DOHH2 (cell line): Measurements from ENCODE around the gene EEFSEC.

ENCODE experiments used
- H3F3A ChIP-seq: fragments of 200-600 bp; sonication (generic), shearing (Covaris generic); 2 replicates; pipeline ENCODE4 v1.6.0; 2016; ENCODE audit warnings: antibody characterized with exemption, mild to moderate bottlenecking; ENCODE audit not compliant: control insufficient read depth, insufficient read depth
- H3K27ac ChIP-seq: fragments of 200-600 bp; sonication (generic); 2 replicates; pipeline ENCODE4 v1.5.1; 2014; ENCODE audit warnings: low read depth, mild to moderate bottlenecking, low read length, moderate library complexity
- H3K27me3 ChIP-seq: fragments of 200-600 bp; sonication (generic); 2 replicates; pipeline ENCODE4 v1.6.1; 2014; ENCODE audit warnings: mild to moderate bottlenecking, low read length, mixed read lengths; ENCODE audit not compliant: control insufficient read depth
- H3K36me3 ChIP-seq: fragments of 200-600 bp; sonication (generic); 2 replicates; pipeline ENCODE4 v1.6.1; 2014; ENCODE audit warnings: mild to moderate bottlenecking, low read length, moderate library complexity, mixed read lengths; ENCODE audit not compliant: control insufficient read depth
- H3K4me1 ChIP-seq: fragments of 200-600 bp; sonication (generic); 2 replicates; pipeline ENCODE4 v1.6.1; 2014; ENCODE audit warnings: mild to moderate bottlenecking, low read length, mixed read lengths; ENCODE audit not compliant: control insufficient read depth
- H3K4me2 ChIP-seq: fragments of 200-600 bp; sonication (generic); 2 replicates; pipeline ENCODE4 v1.6.0; 2014; ENCODE audit warnings: mild to moderate bottlenecking, low read length, moderate library complexity
- H3K4me3 ChIP-seq: fragments of 200-600 bp; sonication (generic); 2 replicates; pipeline ENCODE4 v1.5.1; 2014; ENCODE audit warnings: mild to moderate bottlenecking, low read length, mixed read lengths
- H3K79me2 ChIP-seq: fragments of 200-600 bp; sonication (generic); 2 replicates; pipeline ENCODE4 v1.6.1; 2014; ENCODE audit warnings: mild to moderate bottlenecking, low read length, mixed read lengths; ENCODE audit not compliant: control insufficient read depth
- H3K9me2 ChIP-seq: fragments of 200-600 bp; sonication (generic); replicated peaks from 2 replicates; pipeline ENCODE4 v1.6.1; 2014; ENCODE audit warnings: mild to moderate bottlenecking, low read length, mixed read lengths; ENCODE audit not compliant: control insufficient read depth
- H3K9me3 ChIP-seq: fragments of 200-600 bp; sonication (generic); 2 replicates; pipeline ENCODE4 v1.6.1; 2014; ENCODE audit warnings: antibody characterized with exemption, low read length, mixed read lengths; ENCODE audit not compliant: control insufficient read depth, insufficient read depth
- H4K20me1 ChIP-seq: fragments of 200-600 bp; sonication (generic); 2 replicates; pipeline ENCODE4 v1.6.0; 2014; ENCODE audit warnings: low read depth, mild to moderate bottlenecking, antibody characterized with exemption, low read length, moderate library complexity; ENCODE audit not compliant: control insufficient read depth, insufficient read depth
- EZH2phosphoT487 ChIP-seq: fragments of 200-600 bp; sonication (generic); IDR thresholded peaks from 2 replicates; pipeline ENCODE4 v1.6.1; 2017; ENCODE audit warnings: borderline replicate concordance, mild to moderate bottlenecking, antibody characterized with exemption, low read length, moderate library complexity, mixed read lengths
- TF ChIP-seq, protein P1 (sequence below): fragments of 200-600 bp; sonication (generic); IDR thresholded peaks from one replicate; pipeline ENCODE4 v1.5.1; 2014; ENCODE audit warnings: antibody characterized with exemption, mild to moderate bottlenecking, low read depth, low read length; ENCODE audit not compliant: poor library complexity, severe bottlenecking

EEFSEC gene

DNA sequence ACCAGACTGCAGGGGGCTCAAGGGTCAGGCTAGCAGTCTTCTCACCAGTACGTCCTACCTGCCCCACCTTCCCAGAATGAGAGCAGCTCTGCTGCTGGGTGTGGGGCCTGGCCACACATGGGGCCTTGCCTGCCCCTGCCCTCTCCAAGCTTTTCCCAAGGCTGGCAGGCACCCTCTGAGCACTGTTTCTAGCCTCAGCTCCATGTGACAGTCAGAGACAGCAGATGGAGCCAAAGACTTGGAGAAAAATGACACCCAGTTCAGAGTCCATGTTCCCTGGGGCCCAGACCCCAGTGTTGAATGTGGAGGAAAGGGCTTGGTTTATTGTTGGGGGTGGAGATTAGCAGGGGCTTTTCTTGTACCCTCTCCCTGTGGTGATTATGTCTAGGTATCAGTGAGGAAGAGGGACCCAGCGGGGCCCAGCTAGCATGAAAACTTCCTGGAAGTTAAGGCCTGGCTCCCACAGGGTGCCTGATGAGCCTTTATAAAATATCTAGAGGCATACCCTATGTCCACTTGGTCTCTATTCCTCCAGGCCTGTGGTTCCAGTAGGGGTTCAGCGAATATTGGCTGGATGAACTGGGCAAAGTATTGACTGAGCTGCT lies 153.8 kb downstream of the EEFSEC start:
- Histone ChIP-seq H4K20me1 (no peaks in the 10 kb centered on the region), H3K79me2 (no peaks in the 10 kb centered on the region)

DNA sequence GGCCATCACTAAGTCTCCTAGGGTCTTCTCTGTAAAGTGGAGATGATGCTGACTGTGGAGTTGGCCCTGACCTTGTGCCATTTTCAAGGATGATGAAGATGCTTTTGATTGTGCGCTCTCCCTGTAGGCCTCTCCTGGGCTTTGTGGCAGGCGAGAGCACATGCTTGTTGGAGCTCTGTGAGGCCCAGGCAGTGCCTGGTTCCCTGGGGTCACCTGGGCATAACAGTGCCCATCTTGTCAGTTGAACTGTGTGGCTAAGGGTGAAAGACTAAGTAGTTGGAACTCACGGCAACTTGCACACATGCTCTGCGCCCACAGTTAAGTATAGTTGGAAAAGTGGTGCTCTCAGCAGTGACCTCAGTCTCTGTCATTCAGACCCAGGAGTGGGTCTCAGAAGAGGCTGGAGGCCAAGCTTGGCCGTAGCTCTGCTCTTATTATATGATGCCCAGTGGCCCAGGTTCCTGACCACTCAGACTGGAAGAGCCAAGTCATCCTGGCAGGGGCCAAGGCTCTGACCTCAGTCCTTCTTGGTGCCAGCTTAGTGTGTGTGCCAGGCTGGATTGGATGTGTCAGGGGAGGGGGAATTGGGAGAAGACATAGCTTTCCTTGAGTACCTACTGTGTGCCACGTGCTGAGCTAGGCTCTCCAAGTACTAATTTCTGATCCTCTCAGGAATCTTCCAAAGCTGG lies 154.6 kb downstream of the EEFSEC start:
- TF ChIP-seq, protein P1, sequence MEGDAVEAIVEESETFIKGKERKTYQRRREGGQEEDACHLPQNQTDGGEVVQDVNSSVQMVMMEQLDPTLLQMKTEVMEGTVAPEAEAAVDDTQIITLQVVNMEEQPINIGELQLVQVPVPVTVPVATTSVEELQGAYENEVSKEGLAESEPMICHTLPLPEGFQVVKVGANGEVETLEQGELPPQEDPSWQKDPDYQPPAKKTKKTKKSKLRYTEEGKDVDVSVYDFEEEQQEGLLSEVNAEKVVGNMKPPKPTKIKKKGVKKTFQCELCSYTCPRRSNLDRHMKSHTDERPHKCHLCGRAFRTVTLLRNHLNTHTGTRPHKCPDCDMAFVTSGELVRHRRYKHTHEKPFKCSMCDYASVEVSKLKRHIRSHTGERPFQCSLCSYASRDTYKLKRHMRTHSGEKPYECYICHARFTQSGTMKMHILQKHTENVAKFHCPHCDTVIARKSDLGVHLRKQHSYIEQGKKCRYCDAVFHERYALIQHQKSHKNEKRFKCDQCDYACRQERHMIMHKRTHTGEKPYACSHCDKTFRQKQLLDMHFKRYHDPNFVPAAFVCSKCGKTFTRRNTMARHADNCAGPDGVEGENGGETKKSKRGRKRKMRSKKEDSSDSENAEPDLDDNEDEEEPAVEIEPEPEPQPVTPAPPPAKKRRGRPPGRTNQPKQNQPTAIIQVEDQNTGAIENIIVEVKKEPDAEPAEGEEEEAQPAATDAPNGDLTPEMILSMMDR = no peak
- no peak for TF ChIP-seq EZH2phosphoT487
- H4K20me1 ChIP-seq = no peaks in the 10 kb centered on the region
- H3K27ac ChIP-seq = no peak overlapping the region
- no peaks in the 10 kb centered on the region for H3K9me2 ChIP-seq
- no peak overlapping the region for H3K4me2 ChIP-seq
- H3K4me3 ChIP-seq = no peak overlapping the region
- H3K27me3 ChIP-seq = no peaks in the 10 kb centered on the region
- no peaks in the 10 kb centered on the region for H3K9me3 ChIP-seq
- H3F3A ChIP-seq = no peaks in the 10 kb centered on the region
- no peaks in the 10 kb centered on the region for H3K4me1 ChIP-seq
- H3K79me2 ChIP-seq = no peaks in the 10 kb centered on the region
- H3K36me3 ChIP-seq = no peaks in the 10 kb centered on the region

More for the DNA sequence above, 153.8 kb downstream of the EEFSEC start:
- Histone ChIP-seq H3K9me2 (no peaks in the 10 kb centered on the region), H3F3A (no peaks in the 10 kb centered on the region), H3K36me3 (no peaks in the 10 kb centered on the region), H3K4me1 (no peaks in the 10 kb centered on the region), H3K9me3 (no peaks in the 10 kb centered on the region), H3K4me3 (no peak overlapping the region), H3K27ac (no peak overlapping the region), H3K27me3 (no peaks in the 10 kb centered on the region), H3K4me2 (no peak overlapping the region)
- TF ChIP-seq, protein P1 = no peak
- no peak for TF ChIP-seq EZH2phosphoT487

DNA sequence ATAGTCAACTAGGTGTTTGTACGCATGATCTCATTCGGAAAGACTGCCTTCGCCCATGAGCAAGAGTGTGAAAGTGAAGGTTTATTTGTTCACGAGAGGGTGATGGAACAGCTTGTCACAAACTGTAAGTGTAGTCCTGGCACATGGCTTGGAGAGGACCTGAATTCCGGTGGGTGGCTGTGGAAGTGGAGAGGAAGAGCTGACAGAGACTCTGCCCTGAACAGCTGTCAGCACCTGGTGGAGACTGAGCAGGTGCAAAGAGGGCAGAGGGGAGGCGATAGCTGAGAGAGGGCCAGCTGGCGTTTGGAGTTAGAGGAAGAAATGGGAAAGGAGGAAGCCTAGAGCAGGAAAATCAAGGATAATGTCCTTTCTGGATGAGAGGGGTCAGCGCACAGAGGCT lies 155.7 kb downstream of the EEFSEC start:
- no peaks in the 10 kb centered on the region for H3K9me3 ChIP-seq
- H4K20me1 ChIP-seq = no peaks in the 10 kb centered on the region
- no peak overlapping the region for H3K4me2 ChIP-seq
- no peak overlapping the region for H3K4me3 ChIP-seq
- no peaks in the 10 kb centered on the region for H3K4me1 ChIP-seq
- H3K27me3 ChIP-seq = no peaks in the 10 kb centered on the region
- TF ChIP-seq, protein P1 = no peak
- TF ChIP-seq EZH2phosphoT487 = no peak
- no peaks in the 10 kb centered on the region for H3K36me3 ChIP-seq
- H3F3A ChIP-seq = no peaks in the 10 kb centered on the region
- H3K79me2 ChIP-seq = no peaks in the 10 kb centered on the region
- H3K9me2 ChIP-seq = no peaks in the 10 kb centered on the region
- no peak overlapping the region for H3K27ac ChIP-seq
